Esophagus squamous epithelium (tissue), 5 donors: ENCODE data around the gene GSTM2. TPM values are rescaled to one million over a fixed set of nuclear protein-coding genes. Genes with fewer than 3 reads are reported as not detected.

Experiments
- DNase-seq: peaks from one replicate; lab custom pipeline; 2025; lab: John Stamatoyannopoulos, UW
- H3K27ac ChIP-seq, 4 donors: fragments of 200-600 bp; sonication (generic); one replicate each; pipeline ENCODE4 v1.5.1; 2016 to 2019; ENCODE audit warnings: mild to moderate bottlenecking in 1 of 4
- H3K27me3 ChIP-seq, 4 donors: fragments of 200-600 bp; sonication (generic); 1 replicate in 3 of 4; 2 replicates in 1 of 4; pipeline versions ENCODE4 v1.5.1 to v1.6.0; 2017 to 2021; ENCODE audit warnings: antibody characterized with exemption in 1 of 4
- H3K36me3 ChIP-seq, 3 donors: fragments of 200-600 bp; sonication (generic); one replicate each; pipeline ENCODE4 v1.5.1; 2016 to 2019
- H3K4me1 ChIP-seq, 3 donors: fragments of 200-600 bp; sonication (generic); one replicate each; pipeline ENCODE4 v1.5.1; 2017 to 2019
- H3K4me3 ChIP-seq, 4 donors: fragments of 200-600 bp; sonication (generic); 1 replicate in 3 of 4; 2 replicates in 1 of 4; pipeline ENCODE4 v1.5.1; 2016 to 2019; ENCODE audit warnings: mild to moderate bottlenecking in 2 of 4, moderate library complexity in 1 of 4
- H3K9me3 ChIP-seq, 3 donors: fragments of 200-600 bp; sonication (generic); one replicate each; pipeline ENCODE4 v1.5.1; 2016 to 2019
- POLR2A ChIP-seq, 4 donors: fragments of 450-650 bp; IDR thresholded peaks; one replicate each; pipeline ENCODE4 v1.6.1; 2017; ENCODE audit warnings: antibody characterized with exemption in 4 of 4, mild to moderate bottlenecking in 4 of 4, moderate library complexity in 3 of 4
- WGBS, 2 donors: methylation state at CpG; one replicate each; pipeline ENCODE4 v1.1.5; 2018; 5-methylcytosine and 5-hydroxymethylcytosine counted together
- intact Hi-C: fragments of 100-400 bp; cut with DNase I; formaldehyde crosslinking; loops from one replicate; pipeline ENCODE4 v1.15.0; 2022
- total RNA-seq, 4 donors: library from RNA; depleted of rRNA; stranded (reverse); fragments of >200 nt; gene quantifications; one replicate each; pipeline ENCODE4 v1.1.0, GENCODE V29; 2016
- TF ChIP-seq, protein P1 (sequence below), 6 experiments: fragments of 450-650 bp in 4 of 6; fragments of 200-600 bp in 2 of 6; sonication (generic) in 2 of 6; IDR thresholded peaks; one replicate each; pipeline ENCODE4 v1.5.1; 2016 to 2019; ENCODE audit warnings: antibody characterized with exemption in 6 of 6, mild to moderate bottlenecking in 4 of 6, moderate library complexity in 4 of 6
- donor health status: DM: yes; HTN: yes; CAD: no.

Gene GSTM2
- total RNA-seq, 4 donors from 2014 or later, result 17.8 to 87.9 (median 46.2) TPM

DNA sequence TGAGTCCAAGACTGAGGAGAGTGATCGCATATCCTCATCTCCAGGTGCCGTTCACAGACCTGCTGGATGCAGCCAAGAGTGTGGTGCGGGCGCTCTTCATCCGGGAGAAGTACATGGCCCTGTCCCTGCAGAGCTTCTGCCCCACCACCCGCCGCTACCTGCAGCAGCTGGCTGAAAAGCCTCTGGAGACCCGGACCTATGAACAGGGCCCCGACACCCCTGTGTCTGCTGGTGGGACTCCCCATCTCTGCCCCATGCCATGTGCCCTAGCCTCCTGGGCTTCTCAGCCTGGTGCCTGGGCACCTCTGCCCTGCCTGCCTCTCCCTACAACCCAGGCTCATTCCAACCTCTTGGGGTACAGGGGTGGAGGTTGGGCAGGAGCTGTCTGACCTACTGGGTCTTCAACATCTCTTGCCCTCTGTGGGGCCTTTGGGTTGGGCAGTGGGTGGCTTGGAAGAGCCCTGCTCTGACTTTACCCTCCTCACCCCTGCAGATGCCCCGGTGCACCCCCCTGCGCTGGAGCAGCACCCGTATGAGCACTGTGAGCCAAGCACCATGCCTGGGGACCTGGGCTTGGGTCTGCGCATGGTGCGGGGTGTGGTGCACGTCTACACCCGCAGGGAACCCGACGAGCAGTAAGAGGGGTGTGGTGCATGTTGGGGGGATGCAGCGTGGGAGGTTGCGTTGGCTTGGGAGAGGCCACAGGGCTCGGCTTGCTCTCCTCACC lies 41.0 kb upstream of the GSTM2 start:
- Histone ChIP-seq H3K9me3 (no peaks in the 10 kb centered on the region), H3K4me1 (peaks cover 14 to 45% (median 27%) of the 10 kb centered on the region in 3 donors), H3K36me3 (peaks cover 28 to 62% (median 29%) of the 10 kb centered on the region in 3 donors), H3K27ac (no peak overlapping the region), H3K4me3 (no peak overlapping the region), H3K27me3 (no peaks in the 10 kb centered on the region)
- TF ChIP-seq POLR2A (IDR thresholded peaks at IDR 0.05), result no peak
- TF ChIP-seq, protein P1, sequence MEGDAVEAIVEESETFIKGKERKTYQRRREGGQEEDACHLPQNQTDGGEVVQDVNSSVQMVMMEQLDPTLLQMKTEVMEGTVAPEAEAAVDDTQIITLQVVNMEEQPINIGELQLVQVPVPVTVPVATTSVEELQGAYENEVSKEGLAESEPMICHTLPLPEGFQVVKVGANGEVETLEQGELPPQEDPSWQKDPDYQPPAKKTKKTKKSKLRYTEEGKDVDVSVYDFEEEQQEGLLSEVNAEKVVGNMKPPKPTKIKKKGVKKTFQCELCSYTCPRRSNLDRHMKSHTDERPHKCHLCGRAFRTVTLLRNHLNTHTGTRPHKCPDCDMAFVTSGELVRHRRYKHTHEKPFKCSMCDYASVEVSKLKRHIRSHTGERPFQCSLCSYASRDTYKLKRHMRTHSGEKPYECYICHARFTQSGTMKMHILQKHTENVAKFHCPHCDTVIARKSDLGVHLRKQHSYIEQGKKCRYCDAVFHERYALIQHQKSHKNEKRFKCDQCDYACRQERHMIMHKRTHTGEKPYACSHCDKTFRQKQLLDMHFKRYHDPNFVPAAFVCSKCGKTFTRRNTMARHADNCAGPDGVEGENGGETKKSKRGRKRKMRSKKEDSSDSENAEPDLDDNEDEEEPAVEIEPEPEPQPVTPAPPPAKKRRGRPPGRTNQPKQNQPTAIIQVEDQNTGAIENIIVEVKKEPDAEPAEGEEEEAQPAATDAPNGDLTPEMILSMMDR (IDR thresholded peaks at IDR 0.05), result no peak
- 82 to 100% methylated on average over 2 of the region's 21 CpGs for WGBS, 2 donors
- intact Hi-C loops, result no loop called here
- DNase-seq, result no peak

DNA sequence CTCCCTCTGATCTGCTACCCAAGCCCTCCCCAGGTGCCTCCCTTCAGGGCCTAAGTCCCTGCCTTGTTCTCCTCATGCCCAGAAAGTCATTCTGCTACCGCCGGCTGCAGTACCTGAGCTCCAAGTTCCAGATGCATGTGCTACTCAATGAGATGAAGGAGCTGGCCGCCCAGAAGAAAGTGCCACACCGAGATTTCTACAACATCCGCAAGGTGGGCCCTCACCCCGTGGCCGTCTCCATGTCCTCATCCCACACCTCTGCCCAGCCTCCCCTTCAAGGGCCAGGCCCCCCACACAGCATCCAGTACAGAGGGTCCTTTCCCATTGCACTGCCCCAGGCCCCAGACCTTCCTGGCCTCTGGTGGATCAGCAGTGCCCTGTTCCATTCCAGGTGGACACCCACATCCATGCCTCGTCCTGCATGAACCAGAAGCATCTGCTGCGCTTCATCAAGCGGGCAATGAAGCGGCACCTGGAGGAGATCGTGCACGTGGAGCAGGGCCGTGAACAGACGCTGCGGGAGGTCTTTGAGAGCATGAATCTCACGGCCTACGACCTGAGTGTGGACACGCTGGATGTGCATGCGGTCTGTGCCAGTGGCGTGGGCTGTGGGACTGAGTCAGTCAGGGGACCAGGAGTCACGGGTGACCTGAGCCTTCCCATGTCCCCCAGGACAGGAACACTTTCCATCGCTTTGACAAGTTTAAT lies 40.0 kb upstream of the GSTM2 start:
- TF ChIP-seq, protein P1 (IDR thresholded peaks at IDR 0.05), result no peak
- DNase-seq, result no peak
- 92 to 100% methylated on average over 3 to 19 of the region's 23 CpGs for WGBS, 2 donors
- H3K4me1 ChIP-seq, result peaks cover 8 to 45% (median 18%) of the 10 kb centered on the region in 3 donors
- H3K9me3 ChIP-seq, result no peaks in the 10 kb centered on the region
- intact Hi-C loops, result no loop called here
- no peaks in the 10 kb centered on the region for H3K27me3 ChIP-seq
- H3K4me3 ChIP-seq, result no peak overlapping the region
- H3K27ac ChIP-seq, result no peak overlapping the region
- H3K36me3 ChIP-seq, result peaks cover 28 to 64% (median 29%) of the 10 kb centered on the region in 3 donors

DNA sequence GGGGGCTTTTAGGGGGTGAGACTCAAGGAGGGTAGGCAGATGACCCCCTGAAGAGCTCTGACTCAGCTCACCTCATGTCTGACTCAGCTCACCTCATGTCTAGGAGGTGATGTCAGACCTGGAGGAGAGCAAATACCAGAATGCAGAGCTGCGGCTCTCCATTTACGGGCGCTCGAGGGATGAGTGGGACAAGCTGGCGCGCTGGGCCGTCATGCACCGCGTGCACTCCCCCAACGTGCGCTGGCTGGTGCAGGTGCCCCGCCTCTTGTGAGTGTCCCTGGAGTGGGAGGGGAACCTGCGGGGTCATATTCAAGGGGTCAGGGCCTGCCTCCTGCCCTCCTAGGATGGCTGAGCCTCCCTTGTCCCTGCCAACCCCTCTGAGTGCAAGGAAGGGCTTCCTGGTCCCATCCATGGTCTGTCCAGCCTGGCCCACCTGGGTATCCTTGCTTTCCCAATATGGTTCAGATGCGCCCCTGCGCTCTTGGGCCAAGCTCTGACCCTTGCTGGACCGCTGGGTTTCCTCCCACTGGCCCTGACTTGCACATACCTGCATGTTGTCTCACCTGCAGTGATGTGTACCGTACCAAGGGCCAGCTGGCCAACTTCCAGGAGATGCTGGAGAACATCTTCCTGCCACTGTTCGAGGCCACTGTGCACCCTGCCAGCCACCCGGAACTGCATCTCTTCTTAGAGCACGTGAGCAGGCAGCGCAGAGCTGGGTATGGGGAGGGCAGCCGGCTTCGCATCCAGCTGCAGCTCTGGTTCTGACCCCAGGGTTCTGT lies 39.1 kb upstream of the GSTM2 start:
- WGBS, 2 donors, result 63 to 69% methylated on average over 8 to 15 of the region's 23 CpGs
- intact Hi-C loops, result no loop called here
- no peaks in the 10 kb centered on the region for H3K9me3 ChIP-seq
- H3K36me3 ChIP-seq, result peaks cover 28 to 64% (median 29%) of the 10 kb centered on the region in 3 donors
- no peak overlapping the region for H3K27ac ChIP-seq
- no peaks in the 10 kb centered on the region for H3K27me3 ChIP-seq
- no peak for TF ChIP-seq POLR2A (IDR thresholded peaks at IDR 0.05)
- TF ChIP-seq, protein P1 (IDR thresholded peaks at IDR 0.05), result no peak
- H3K4me3 ChIP-seq, result no peak overlapping the region
- H3K4me1 ChIP-seq, result peaks cover 5 to 43% (median 10%) of the 10 kb centered on the region in 3 donors
- no peak for DNase-seq

DNA sequence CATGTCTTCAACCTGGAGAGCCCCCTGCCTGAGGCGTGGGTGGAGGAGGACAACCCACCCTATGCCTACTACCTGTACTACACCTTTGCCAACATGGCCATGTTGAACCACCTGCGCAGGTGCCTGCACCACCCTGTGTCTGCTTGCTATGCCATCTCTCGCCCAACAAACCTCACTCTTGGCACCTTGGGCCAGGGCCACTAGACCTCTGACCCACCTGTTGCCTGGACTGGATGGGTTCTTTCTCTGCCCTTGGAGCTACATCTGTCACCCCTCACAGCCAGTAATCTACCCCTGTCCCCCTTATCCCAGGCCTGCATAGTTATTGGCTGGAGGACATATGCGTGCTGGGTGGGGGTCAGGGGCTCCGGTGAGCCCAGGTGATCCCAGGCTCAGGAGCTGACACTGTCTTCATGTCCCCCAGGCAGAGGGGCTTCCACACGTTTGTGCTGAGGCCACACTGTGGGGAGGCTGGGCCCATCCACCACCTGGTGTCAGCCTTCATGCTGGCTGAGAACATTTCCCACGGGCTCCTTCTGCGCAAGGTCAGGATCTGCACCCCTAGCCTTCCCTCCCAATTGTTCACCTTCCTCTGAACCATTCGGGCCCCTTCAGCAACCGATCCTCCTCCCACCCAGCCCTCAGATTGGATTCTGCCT lies 38.4 kb upstream of the GSTM2 start:
- TF ChIP-seq, protein P1 (IDR thresholded peaks at IDR 0.05), result no peak
- TF ChIP-seq POLR2A (IDR thresholded peaks at IDR 0.05), result no peak
- no peak for DNase-seq
- no peak overlapping the region for H3K4me3 ChIP-seq
- WGBS, 2 donors, result 86 to 92% methylated on average over 6 to 8 of the region's 10 CpGs
- no peaks in the 10 kb centered on the region for H3K9me3 ChIP-seq
- peaks cover 28 to 64% (median 29%) of the 10 kb centered on the region in 3 donors for H3K36me3 ChIP-seq
- intact Hi-C loops, result no loop called here
- H3K27me3 ChIP-seq, result no peaks in the 10 kb centered on the region
- H3K4me1 ChIP-seq, result peaks cover 0 to 35% (median 3%) of the 10 kb centered on the region in 3 donors
- H3K27ac ChIP-seq, result no peak overlapping the region
